HG03060 (cell line): ENCODE results near the gene MNT.

ENCODE experiments used
- ATAC-seq: cut with Tn5 transposase; IDR thresholded peaks from one replicate; pipeline ENCODE4 v1.9.1; 2021; ENCODE audit warnings: low read depth, moderate number of reproducible peaks; ENCODE audit not compliant: unreplicated experiment

The MNT gene

DNA sequence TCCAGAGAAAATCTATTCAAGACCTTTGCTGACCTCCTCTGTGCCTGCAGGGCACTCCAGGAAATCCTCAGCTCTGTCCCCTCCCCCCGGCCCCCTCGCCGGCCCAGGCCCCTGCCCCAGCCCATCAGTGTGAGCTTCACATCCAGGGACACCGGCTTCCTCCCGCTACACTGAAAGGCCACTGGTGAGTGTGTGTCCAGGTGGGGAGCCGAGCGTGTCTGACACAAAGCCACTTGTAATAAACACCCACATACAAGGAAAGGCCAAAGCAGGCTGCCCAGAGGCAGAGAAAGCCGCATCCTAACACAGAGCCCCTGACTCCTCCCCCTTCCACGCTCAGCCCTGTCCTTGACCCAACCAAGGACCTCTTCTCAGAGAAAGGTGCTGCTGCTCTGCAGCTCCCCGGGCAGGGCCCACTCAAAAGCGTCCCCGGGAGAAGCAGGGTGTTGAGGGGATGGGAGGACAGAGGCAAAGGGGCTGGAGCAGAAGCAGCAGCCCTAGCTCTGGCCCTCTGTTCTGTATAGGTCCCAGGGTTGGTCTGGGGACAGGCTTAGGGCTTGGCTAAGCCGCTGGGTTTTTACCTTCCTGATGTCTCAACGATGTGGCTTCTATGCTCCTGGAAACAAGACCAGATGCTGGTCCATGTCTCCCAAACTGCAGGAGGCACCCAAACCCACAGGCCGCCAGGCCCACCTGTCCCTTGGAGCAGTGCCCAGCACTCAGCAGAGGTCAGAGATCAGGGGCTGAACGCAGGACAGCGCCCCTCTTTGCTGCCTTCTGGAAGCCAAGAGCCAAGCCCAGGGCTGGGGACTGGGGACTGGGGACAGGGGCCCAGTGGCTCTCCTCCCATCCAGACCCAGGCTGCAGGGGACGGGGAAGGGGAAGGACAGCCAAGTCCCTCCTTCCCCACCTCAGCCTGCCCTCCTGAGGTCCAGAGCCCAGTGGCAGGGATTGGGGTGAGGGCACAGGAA, 15.3 kb downstream of the MNT start:
- no peak for ATAC-seq

DNA sequence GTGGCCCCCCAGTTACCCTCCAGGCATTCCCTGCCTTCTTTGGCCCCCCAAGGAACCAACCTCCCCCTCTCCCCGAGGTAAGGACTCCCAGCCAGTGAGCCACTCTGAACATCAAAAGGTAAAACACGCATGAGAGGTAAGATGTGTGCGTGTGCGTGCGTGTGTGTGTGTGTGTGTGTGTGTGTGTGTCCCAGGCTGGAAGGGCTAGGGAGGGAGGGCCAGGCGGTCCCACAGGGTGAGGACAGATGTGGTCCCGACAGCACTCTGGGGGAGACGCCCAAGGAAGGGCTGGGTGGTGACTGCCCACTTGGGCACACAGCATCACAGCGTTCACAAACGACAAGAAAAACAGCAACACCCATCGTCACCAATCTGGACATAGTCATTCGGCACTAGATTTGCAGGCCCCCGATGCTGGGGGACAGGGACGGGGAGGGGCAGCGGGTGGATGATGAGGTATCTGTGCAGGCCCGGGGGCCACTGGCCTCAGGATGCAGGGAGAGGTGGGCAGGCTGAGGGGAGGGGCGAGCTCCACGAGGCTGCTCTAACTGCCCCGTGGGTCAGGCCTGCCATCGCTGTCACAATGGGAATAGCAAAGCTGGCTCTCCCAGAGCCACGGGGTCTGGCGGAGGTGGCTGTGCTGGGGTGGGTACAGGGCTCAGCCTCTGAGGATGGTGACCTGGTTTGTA, 16.3 kb downstream of the MNT start:
- ATAC-seq, result no peak

GRCh38 chr17:2383628-2384167, 17.2 kb downstream of the MNT start:
- no peak for ATAC-seq

DNA sequence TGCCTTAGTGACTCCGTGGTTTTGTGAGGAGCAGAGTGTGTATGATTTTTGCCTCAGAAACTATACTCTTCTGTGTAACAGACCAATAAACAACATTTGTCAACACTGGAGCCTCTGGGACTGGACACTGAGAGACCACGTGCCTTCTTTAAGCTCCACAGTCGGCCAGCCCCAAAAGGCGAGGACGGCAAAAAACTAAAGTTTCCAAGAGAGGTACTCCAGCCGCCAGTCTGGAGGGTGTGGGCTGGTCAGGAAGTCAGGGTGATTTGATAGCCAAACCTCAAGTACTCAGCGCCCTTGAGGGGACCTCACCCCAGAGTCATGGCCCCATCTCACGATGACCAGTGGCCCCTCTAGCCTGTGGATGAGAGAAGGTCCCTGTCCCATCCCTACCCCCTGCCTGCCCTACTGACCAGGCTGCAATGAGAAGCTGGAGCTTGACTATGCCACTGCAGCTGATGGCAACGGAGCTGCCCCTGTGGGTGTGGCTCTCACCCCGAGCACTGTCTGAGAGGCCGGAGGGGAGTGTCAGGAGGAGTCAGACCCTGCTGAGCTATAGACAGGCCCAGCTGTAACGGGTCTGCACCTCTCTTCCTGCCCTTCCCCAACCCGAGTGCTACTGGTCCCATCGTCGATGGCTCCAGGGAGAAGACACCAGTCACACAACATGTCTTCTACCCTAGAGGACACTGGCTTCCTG, 19.8 kb downstream of the MNT start:
- no peak for ATAC-seq

DNA sequence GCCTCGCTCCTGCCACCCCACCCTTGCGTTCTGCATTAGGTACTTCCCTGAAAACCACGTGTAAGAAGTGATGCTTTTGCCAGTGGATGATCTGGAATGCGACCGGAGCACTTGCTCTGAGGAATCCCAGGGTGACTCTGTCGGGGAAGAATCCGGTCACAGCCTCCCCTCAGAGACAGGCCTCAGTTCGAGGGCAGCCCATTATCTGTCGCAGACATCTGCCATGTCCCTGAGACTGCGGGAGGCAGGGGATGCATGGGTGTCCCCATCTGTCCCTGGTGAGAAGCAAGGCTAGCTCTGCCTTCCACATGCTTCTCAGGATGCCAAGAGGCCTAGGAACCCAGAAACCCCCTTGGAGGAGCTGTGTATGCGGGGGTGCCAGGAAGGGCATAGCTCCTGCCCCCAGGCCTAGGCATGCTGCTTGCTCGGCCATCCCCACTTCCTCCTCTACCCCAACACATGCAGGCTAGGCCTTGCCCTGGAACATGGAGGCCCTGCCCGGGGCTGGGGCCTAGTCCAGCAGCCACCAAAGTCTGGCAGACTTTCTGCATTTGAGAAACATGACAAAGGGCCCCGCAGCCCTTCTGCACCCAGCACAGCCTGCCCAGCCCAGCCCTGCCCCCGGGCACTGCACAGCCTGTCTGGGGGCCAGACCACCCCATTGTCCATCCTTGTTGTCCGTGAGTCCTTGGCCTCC, 20.5 kb downstream of the MNT start:
- no peak for ATAC-seq

- ATAC-seq, result no peak
These were observed 21.2 kb downstream of the MNT start for GRCh38 chr17:2379489-2380225.

DNA sequence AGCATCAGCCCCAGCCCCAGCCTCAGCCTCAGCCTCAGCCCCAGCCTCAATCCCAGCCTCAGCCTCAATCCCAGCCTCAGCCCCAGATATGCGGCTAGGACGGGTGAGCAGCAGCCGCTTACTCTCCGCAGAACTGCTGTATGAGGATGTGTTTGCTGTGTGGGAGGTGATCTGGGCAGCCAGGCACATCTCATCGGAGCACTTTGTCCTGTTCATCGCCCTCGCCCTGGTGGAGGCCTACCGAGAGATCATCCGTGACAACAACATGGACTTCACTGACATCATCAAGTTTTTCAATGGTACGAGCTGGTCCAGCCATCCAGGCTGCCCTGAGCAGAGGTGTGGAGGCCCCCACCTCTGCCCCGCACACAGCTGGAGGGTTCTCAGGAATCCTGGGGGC, 22.0 kb downstream of the MNT start:
- no peak for ATAC-seq

DNA sequence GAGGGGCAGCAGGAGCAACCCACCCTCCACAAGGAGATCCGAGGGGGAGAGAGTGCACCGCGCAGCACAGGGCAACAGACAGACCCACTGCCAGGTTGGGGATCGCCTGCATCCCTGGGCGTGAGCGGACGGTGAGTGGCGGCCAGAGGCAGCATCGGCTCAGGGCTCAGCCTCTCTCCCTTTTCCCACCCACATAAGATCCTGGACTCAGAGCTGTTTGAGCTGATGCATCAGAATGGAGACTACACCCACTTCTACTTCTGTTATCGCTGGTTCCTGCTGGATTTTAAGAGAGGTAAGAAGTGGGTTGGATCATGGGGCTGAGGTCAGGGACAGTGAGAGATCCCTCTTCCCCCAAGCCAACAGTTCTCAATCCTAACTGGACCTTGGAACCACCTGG, 23.2 kb downstream of the MNT start:
- ATAC-seq, result no peak

- no peak for ATAC-seq
These were observed 24.8 kb downstream of the MNT start for GRCh38 chr17:2376107-2376506.

DNA sequence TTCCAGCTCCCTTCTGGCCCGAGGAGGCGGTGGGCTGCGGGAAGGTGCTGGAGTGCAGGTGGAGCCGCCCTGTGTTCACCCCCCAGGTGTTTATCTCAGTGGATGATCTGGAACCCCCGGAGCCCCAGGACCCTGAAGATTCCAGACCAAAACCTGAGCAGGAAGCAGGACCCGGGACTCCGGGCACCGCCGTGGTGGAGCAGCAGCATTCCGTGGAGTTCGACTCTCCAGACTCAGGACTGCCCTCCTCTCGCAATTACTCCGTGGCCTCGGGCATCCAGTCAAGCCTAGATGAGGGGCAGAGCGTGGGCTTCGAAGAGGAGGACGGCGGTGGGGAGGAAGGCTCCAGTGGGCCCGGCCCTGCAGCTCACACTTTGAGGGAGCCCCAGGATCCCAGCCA, 25.5 kb downstream of the MNT start:
- no peak for ATAC-seq

DNA sequence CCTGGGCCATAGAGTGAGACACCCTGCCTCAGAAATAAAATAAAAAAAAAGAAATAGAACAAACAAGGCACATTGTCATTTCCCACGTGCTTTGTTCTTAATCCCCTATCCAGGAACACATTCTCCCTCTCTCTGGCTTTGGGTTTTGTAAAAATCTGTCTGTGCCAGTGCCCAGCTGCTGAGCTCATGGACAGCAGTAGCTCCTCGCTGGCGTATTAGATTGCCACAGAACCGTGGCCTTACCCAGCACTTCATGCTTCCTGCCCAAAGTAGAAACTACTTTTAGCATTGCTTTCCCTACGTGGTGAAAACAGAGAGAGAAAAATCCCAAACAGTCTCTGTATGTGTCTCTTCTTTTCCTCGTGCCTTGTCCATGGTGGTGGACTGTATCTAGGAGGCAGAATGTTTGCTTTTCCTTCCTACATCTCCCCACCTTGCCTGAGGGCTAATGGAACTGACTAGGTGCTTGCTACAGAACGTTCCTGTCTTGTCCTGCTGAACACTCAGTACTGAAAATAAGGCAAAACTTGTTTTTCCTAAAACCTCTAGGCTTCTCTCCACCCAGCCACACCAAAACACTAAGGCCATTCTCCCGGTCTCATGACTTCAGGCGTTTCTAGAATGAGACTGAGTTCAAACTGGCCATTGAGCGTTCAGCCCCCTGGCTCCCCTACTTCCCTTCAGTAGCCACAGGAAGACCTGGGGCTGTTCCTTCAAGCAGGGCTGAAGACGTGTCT, 26.1 kb downstream of the MNT start:
- no peak for ATAC-seq

DNA sequence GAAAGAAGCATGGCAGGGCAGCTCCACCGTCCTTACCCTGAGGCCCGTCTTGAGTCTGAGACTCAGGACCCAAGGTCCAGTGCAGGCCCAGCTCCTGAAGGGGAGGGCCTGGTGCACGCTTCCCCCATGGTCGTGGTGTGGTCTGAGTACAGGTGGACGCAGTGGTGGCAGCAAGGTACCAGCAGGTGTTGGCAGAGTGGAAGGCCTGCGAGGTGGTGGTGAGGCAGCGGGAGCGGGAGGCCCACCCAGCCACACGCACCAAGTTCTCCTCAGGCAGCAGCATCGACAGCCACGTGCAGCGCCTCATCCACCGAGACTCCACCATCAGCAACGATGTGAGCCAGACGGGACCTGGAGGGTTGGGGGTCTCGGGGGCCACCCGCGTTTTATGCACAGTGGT, 27.7 kb downstream of the MNT start:
- no peak for ATAC-seq

GRCh38 chr17:2372681-2373080, 28.2 kb downstream of the MNT start:
- no peak for ATAC-seq

DNA sequence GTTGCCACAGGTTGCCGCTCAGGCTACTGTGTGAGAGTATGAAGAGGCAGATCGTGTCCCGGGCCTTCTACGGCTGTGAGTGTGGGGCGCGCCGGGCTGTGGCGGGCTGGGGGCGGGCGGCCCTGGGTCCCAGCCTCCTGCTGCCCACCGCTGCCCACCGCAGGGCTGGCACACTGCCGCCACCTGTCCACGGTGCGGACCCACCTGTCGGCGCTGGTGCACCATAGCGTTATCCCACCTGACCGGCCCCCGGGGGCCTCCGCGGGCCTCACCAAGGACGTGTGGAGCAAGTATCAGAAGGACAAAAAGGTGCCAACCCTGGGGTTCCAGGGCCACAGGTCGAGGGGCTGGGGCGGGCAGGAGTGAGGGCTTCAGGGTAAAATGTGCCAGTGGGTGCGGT, 28.7 kb downstream of the MNT start:
- ATAC-seq, result no peak

DNA sequence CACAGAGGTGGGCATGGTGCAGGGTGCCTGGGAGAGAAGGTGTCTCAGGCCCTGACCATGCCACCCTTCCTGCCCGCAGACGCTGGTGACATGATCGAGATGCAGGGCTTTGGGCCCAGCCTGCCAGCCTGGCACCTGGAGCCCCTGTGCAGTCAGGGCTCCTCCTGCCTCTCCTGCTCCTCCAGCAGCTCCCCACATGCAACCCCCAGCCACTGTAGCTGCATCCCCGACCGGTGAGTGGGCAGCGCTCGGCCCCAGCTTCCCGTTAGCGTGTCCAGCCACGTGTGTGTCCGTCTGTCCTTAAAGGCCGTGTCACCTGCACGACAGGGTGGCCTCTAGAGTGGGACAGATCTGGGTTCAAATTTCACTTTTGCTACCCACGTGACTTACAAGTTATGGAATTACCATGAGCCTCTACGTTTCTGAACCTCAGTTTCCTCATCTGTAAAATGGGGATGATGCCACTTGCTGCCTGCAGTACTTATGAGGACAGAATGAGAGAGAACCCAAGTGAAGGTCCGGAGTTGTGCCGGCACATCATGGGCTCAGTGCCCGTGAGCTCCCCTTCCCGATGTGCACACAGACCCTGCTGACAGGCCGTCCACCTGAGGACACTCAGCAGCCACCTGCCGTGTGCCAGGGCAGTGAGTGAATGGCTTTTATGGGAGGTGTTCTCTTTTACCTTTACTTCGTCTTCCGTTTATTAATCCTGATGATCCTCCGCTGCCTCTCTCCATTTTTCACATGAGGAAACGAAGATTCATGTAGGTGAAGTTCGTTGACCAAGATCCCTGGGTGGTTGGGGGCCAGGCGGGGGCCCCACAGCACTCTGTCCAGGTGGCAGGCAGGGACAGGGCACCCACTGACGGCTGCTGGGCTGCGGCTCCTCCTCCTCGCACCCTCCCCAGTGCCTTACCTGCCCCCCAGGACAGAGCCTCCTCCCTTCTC, 29.4 kb downstream of the MNT start:
- no peak for ATAC-seq

DNA sequence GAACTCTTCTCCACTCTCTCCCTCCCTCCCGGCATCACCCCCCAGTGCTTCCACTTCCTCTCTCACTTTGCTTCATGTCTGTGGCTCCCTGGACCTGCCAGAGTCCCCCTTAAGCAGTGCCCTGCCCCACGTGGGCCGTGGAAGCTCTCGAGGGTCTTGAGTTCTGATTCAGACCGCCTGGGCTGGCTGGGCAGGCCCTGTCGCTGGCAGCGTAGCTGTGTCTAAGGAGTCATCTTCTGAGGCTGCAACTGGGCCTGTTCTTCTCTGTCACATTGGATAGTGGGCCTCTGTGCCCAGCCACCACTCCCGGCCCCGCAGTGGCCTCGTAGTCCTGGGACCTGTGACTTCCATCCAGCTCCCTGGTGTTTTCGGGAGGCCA, 30.7 kb downstream of the MNT start:
- no peak for ATAC-seq

DNA sequence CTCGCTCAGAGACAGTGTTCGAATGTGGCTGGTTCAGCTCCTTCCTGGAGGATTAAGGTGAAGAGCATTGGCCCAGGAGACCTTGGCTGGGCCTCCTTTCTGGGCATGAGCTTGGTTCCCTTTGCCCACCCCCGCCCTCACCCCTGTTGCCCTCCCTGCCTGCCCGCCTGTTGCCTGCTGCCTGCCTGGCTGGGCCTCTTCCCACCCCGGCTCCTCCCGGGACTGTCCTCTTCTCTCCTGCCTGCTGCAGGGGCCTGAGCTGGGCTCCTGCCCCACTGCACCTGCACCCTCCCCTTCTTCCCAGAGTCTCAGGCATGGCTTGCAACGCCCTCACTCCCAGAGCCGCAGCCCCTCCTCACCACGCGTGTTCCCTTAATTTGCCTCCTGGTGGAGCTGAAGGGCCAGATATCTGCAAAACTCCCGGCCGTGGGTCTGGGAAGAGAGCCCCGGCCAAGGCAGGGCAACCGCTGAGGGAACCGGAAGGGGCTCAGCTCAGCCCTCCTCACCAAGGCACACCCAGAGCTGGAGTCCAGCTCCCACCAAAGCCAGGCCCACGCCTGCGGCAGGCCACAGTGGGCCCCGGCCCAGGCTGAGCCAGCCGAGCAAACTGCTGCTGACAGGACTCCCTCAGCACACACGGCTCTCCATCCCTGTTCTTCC, 31.2 kb downstream of the MNT start:
- no peak for ATAC-seq

DNA sequence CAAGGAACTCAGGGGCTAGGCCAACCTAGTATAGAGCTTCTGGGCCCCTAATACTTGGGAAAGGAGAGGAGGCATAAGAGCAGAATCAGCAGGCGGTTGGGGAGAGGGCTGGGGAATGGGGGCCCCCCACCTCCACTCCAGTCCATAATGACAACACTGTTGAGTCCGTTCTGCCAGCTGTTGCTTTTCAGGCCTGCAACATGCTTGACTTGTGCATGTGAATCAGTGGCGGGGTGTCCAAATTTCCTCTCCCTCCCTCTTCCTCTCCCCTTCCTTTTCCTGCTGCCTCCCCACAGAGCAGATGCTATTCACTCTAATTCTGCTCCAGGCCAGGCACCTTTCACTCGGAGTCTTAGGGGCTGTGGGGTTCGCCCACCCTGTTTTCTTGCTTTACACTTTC, 31.8 kb downstream of the MNT start:
- no peak for ATAC-seq
